ENCODE results near the gene TAS2R1.

The TAS2R1 gene

GRCh38 chr5:9587135-9587534 lies 43.0 kb downstream of the TAS2R1 start:
- DNase-seq (ENCODE audit: low read depth): no peak

- no peak for DNase-seq (ENCODE audit: low read depth)
Observed at GRCh38 chr5:9582406-9582805, 47.7 kb downstream of the TAS2R1 start.
